H1 (cell line): ENCODE measurements around the gene SCAMP2. TPM values are rescaled to one million over a fixed set of nuclear protein-coding genes. Genes with fewer than 3 reads are reported as not detected.
A peak's percentile ranks its signal among the peaks of the same experiment; 100 is the strongest.

ENCODE experiments used
- CTCF ChIA-PET: fragments of 300-600 bp; sonication (Branson Sonifier 250); formaldehyde crosslinking; loops from one replicate; lab custom pipeline; 2021; ENCODE audit not compliant: partially characterized antibody; lab: Charles Lee
- POLR2A ChIA-PET: fragments of 300-600 bp; sonication (Branson Sonifier 250); formaldehyde crosslinking; loops from one replicate; lab custom pipeline; 2021; ENCODE audit warnings: inconsistent platforms; ENCODE audit not compliant: partially characterized antibody; lab: Charles Lee
- DNase-seq, 2 experiments: peaks; one replicate each; pipeline versions ENCODE4 v3.0.0 to v3.0.0-alpha.2; 2010 to 2022; ENCODE audit warnings: low spot score in 2 of 2, low read depth in 1 of 2, mixed read lengths in 1 of 2
- FAIRE-seq: peaks from 2 replicates; lab custom pipeline; 2011; peaks lifted over from hg19 to GRCh38; lab: Jason Lieb, UNC
- H2AFZ ChIP-seq: 2 replicates; pipeline ENCODE4 v1.8.1; 2012; ENCODE audit warnings: low read length, inconsistent platforms
- H2AK5ac ChIP-seq: 2 replicates; pipeline ENCODE4 v1.6.1; 2013; ENCODE audit warnings: low read depth, low read length
- H2BK120ac ChIP-seq: replicated peaks from 2 replicates; pipeline ENCODE3; 2013; ENCODE audit warnings: low read depth, low read length, inconsistent platforms
- H2BK12ac ChIP-seq: 2 replicates; pipeline ENCODE4 v1.6.1; 2013; ENCODE audit warnings: low read depth, low read length
- H2BK15ac ChIP-seq: 2 replicates; pipeline ENCODE4 v1.6.1; 2013; ENCODE audit warnings: low read length
- H2BK20ac ChIP-seq: 2 replicates; pipeline ENCODE4 v1.6.1; 2013; ENCODE audit warnings: low read length
- H2BK5ac ChIP-seq: 2 replicates; pipeline ENCODE4 v1.6.1; 2013; ENCODE audit warnings: low read depth, low read length
- H3K14ac ChIP-seq: 2 replicates; pipeline ENCODE4 v1.6.1; 2013; ENCODE audit warnings: inconsistent platforms; ENCODE audit not compliant: insufficient read length
- H3K18ac ChIP-seq: 2 replicates; pipeline ENCODE4 v1.6.1; 2013; ENCODE audit warnings: low read length; ENCODE audit errors: extremely low read depth
- H3K23ac ChIP-seq: 2 replicates; pipeline ENCODE4 v1.6.1; 2013; ENCODE audit warnings: inconsistent platforms; ENCODE audit not compliant: insufficient read length
- H3K23me2 ChIP-seq: 2 replicates; pipeline ENCODE4 v1.6.1; 2013; ENCODE audit warnings: low read depth, low read length
- H3K27ac ChIP-seq: 2 replicates; pipeline ENCODE4 v1.6.1; 2011; ENCODE audit warnings: low read depth, low read length, inconsistent platforms
- H3K27me3 ChIP-seq, 4 experiments: replicated peaks in 1 of 4; 1 replicate in 1 of 4; 2 replicates in 3 of 4; pipeline versions ENCODE4 v1.6.1 to v1.8.1; 2011 to 2013; ENCODE audit warnings: low read length in 3 of 4, mild to moderate bottlenecking in 3 of 4, inconsistent platforms in 2 of 4, mixed read lengths in 2 of 4, moderate library complexity in 1 of 4; ENCODE audit not compliant: control insufficient read depth in 3 of 4, insufficient read depth in 3 of 4; ENCODE audit errors: extremely low read depth in 1 of 4
- H3K36me3 ChIP-seq, 4 experiments: 2 replicates each; pipeline versions ENCODE4 v1.6.1 to v1.8.1; 2011 to 2013; ENCODE audit warnings: mild to moderate bottlenecking in 4 of 4, low read length in 3 of 4, moderate library complexity in 2 of 4, control low read depth in 1 of 4, inconsistent platforms in 1 of 4; ENCODE audit not compliant: insufficient read depth in 4 of 4, control insufficient read depth in 2 of 4
- H3K4ac ChIP-seq: replicated peaks from 2 replicates; pipeline ENCODE3; 2013; ENCODE audit warnings: low read length, low read depth, mixed read lengths, inconsistent platforms; ENCODE audit not compliant: insufficient read length
- H3K4me1 ChIP-seq, 4 experiments: replicated peaks in 1 of 4; 1 replicate in 1 of 4; 2 replicates in 3 of 4; pipeline versions ENCODE4 v1.6.1 to v1.8.1; 2011 to 2013; ENCODE audit warnings: low read length in 3 of 4, inconsistent platforms in 2 of 4, mixed read lengths in 1 of 4; ENCODE audit not compliant: insufficient read depth in 4 of 4, control insufficient read depth in 3 of 4
- H3K4me2 ChIP-seq, 2 experiments: 2 replicates each; pipeline versions ENCODE4 v1.6.1 to v1.8.1; 2011 to 2013; ENCODE audit warnings: low read depth in 2 of 2, low read length in 2 of 2, control low read depth in 1 of 2, inconsistent platforms in 1 of 2, mild to moderate bottlenecking in 1 of 2; ENCODE audit not compliant: insufficient read depth in 1 of 2
- H3K4me3 ChIP-seq, 4 experiments: fragments of 200-600, 300-600 bp in 1 of 4; sonication (generic), shearing (Covaris generic), sonication (Bioruptor Twin) in 1 of 4; 2 replicates each; pipeline versions ENCODE4 v1.5.1 to v1.8.1; 2011 to 2016; ENCODE audit warnings: low read length in 4 of 4, low read depth in 3 of 4, control low read depth in 2 of 4, inconsistent platforms in 2 of 4, mild to moderate bottlenecking in 2 of 4, mixed read lengths in 1 of 4, moderate library complexity in 1 of 4; ENCODE audit not compliant: insufficient read depth in 2 of 4; ENCODE audit errors: extremely low read depth in 1 of 4
- H3K56ac ChIP-seq: replicated peaks from 2 replicates; pipeline ENCODE3; 2013; ENCODE audit warnings: low read depth, mild to moderate bottlenecking, mixed read lengths, low read length, inconsistent platforms; ENCODE audit not compliant: insufficient read length
- H3K79me1 ChIP-seq: 2 replicates; pipeline ENCODE4 v1.6.1; 2013; ENCODE audit warnings: low read depth, low read length, control low read depth
- H3K79me2 ChIP-seq, 2 experiments: 2 replicates each; pipeline versions ENCODE4 v1.6.1 to v1.8.1; 2012 to 2013; ENCODE audit warnings: low read length in 2 of 2, mild to moderate bottlenecking in 2 of 2, inconsistent platforms in 1 of 2; ENCODE audit not compliant: insufficient read depth in 2 of 2, control insufficient read depth in 1 of 2
- H3K9ac ChIP-seq, 4 experiments: replicated peaks in 1 of 4; 1 replicate in 1 of 4; 2 replicates in 3 of 4; pipeline versions ENCODE4 v1.6.1 to v1.8.1; 2011 to 2013; ENCODE audit warnings: low read depth in 3 of 4, low read length in 3 of 4, control low read depth in 2 of 4, mild to moderate bottlenecking in 2 of 4, moderate library complexity in 2 of 4, inconsistent platforms in 1 of 4; ENCODE audit errors: extremely low read depth in 1 of 4
- H3K9me3 ChIP-seq, 2 experiments: 2 replicates each; pipeline versions ENCODE4 v1.6.1 to v1.8.1; 2012 to 2013; ENCODE audit warnings: mild to moderate bottlenecking in 2 of 2, moderate library complexity in 2 of 2, control low read depth in 1 of 2, inconsistent platforms in 1 of 2, low read depth in 1 of 2, low read length in 1 of 2, mixed read lengths in 1 of 2; ENCODE audit not compliant: insufficient read depth in 2 of 2
- H4K20me1 ChIP-seq, 2 experiments: replicated peaks in 1 of 2; 2 replicates each; pipeline versions ENCODE3 to v1.8.1; 2011 to 2013; ENCODE audit warnings: inconsistent platforms in 2 of 2, low read length in 2 of 2, mild to moderate bottlenecking in 1 of 2; ENCODE audit not compliant: insufficient read depth in 2 of 2, control insufficient read depth in 1 of 2
- H4K5ac ChIP-seq: 2 replicates; pipeline ENCODE4 v1.6.1; 2013; ENCODE audit warnings: low read length, low read depth, mixed read lengths, inconsistent platforms; ENCODE audit not compliant: insufficient read length
- H4K8ac ChIP-seq: 2 replicates; pipeline ENCODE4 v1.8.0; 2013; ENCODE audit warnings: mild to moderate bottlenecking, moderate library complexity, low read length, inconsistent platforms; ENCODE audit not compliant: insufficient read depth; ENCODE audit errors: extremely low read depth
- H4K91ac ChIP-seq: replicated peaks from 2 replicates; pipeline ENCODE3; 2013; ENCODE audit warnings: low read length, mixed read lengths, inconsistent platforms; ENCODE audit not compliant: insufficient read length
- KDM4A ChIP-seq: IDR thresholded peaks from one replicate; pipeline ENCODE4 v1.7.1; 2012; ENCODE audit warnings: low read depth, mild to moderate bottlenecking, moderate library complexity, low read length, inconsistent platforms; ENCODE audit not compliant: severe bottlenecking
- POLR2AphosphoS5 ChIP-seq: IDR thresholded peaks from 2 replicates; pipeline ENCODE4 v1.6.1; 2011; ENCODE audit warnings: low read depth, low read length
- RBBP5 ChIP-seq: IDR thresholded peaks from 2 replicates; pipeline ENCODE4 v1.7.1; 2012; ENCODE audit warnings: low read depth, mild to moderate bottlenecking, inconsistent platforms, low read length, moderate library complexity, borderline replicate concordance
- RXRA ChIP-seq: IDR thresholded peaks from 2 replicates; pipeline ENCODE4 v1.6.1; 2011; ENCODE audit warnings: low read depth, mild to moderate bottlenecking, low read length, moderate library complexity; ENCODE audit not compliant: insufficient read depth
- SIRT6 ChIP-seq: IDR thresholded peaks from one replicate; pipeline ENCODE4 v1.7.1; 2012; ENCODE audit warnings: low read length, inconsistent platforms
- TCF12 ChIP-seq: IDR thresholded peaks from 2 replicates; pipeline ENCODE4 v1.6.1; 2011; ENCODE audit warnings: low read depth, mild to moderate bottlenecking, low read length
- WGBS, 2 experiments: shearing (Covaris generic) in 1 of 2; methylation state at CpG; one replicate each; pipeline versions ENCODE4 v1.1.6 to v1.1.7; 2013 to 2015; ENCODE audit warnings: low lambda C conversion rate in 2 of 2, mixed read lengths in 2 of 2, inconsistent platforms in 1 of 2, low coverage in 1 of 2, missing lambda C conversion rate in 1 of 2; ENCODE audit not compliant: insufficient replicate concordance in 2 of 2, insufficient coverage in 1 of 2, insufficient read length in 1 of 2; ENCODE audit errors: extremely low coverage in 1 of 2, missing lambda C conversion rate in 1 of 2; 5-methylcytosine and 5-hydroxymethylcytosine counted together
- polyA plus RNA-seq, 7 experiments: library from polyadenylated mRNA; depleted of rRNA in 3 of 7; stranded (reverse) in 5 of 7; unstranded in 2 of 7; fragments of >200 nt in 5 of 7; fragments of 200-250 nt in 2 of 7; gene quantifications; 1 replicate in 5 of 7; 2 replicates in 1 of 7; 4 replicates in 1 of 7; pipeline versions ENCODE4 v1.2.1 to v1.2.3, GENCODE V29; 2011 to 2013; ENCODE audit warnings: missing spikeins in 2 of 7, mixed read lengths in 2 of 7
- total RNA-seq: library from RNA; stranded (reverse); fragmentation: NEBNext Ultra II Directional; extraction: Animal tissue kit (Norgen Biotek cat#: 25700); gene quantifications from 2 replicates; pipeline ENCODE4 v1.2.1, GENCODE V29; 2021

Gene SCAMP2
- total and polyA plus RNA-seq, 2 of the 8 experiments (the other 6 are each of a cell fraction or from before 2014, with no cell fraction given) = 41.7 to 131 TPM

- Histone ChIP-seq H3K4me2 (peak overlapping the region; percentile 90), H3K23me2 (peaks cover 9% of the 10 kb centered on the region), H2AK5ac (no peak overlapping the region), H4K20me1 (no peaks in the 10 kb centered on the region), H4K5ac (no peak overlapping the region), H3K9ac (peak overlapping the region in 3 of 4 experiments; percentile 89 to 97 (median 95); a peak in 6 of 7 replicates), H2BK120ac (no peak overlapping the region), H2AFZ (no peak overlapping the region), H3K56ac (no peak overlapping the region), H3K4me3 (peak overlapping the region; percentile 80 to 96 (median 88)), H3K79me1 (no peaks in the 10 kb centered on the region), H3K36me3 (peaks cover 5 to 18% (median 14%) of the 10 kb centered on the region in 4 experiments; a peak in 5 of 8 replicates), H2BK12ac (no peak overlapping the region), H3K4ac (no peak overlapping the region), H4K8ac (0 out of 2 replicates have a peak overlapping the region, but pooled peaks have one; percentile 89), H2BK15ac (no peak overlapping the region), H2BK20ac (no peak overlapping the region), H2BK5ac (no peak overlapping the region), H3K27ac (no peak overlapping the region), H3K27me3 (no peaks in the 10 kb centered on the region), H3K18ac (no peak overlapping the region), H3K79me2 (no peaks in the 10 kb centered on the region), H3K4me1 (peaks cover 0 to 4% (median 2%) of the 10 kb centered on the region in 4 experiments; a peak in 4 of 7 replicates), H3K14ac (no peak overlapping the region), H3K9me3 (no peaks in the 10 kb centered on the region), H4K91ac (no peak overlapping the region), H3K23ac (no peak overlapping the region)
- 10% methylated on average over 1 of the region's 1 CpG; no CpG with 5 or more reads in 1 of the 2 experiments for WGBS, 2 experiments
- CTCF ChIA-PET = interaction anchor here (0.9 to 6.2 kb wide), 2 partner anchors 11 to 17 kb away, joined by 3 to 54 read pairs; partner anchors contain the start of gene SCAMP2
- FAIRE-seq (no peak), DNase-seq (no peak)
- TF ChIP-seq POLR2AphosphoS5 = no peak
- TF ChIP-seq SIRT6 = no peak
- no peak for TF ChIP-seq RXRA
- no peak for TF ChIP-seq TCF12
- TF ChIP-seq KDM4A = no peak
- no peak for TF ChIP-seq RBBP5
- POLR2A ChIA-PET = interaction anchor here (0.9 to 7.0 kb wide), 8 partner anchors 12 to 91 kb away, joined by 3 to 116 read pairs (median 4); partner anchors contain the start of genes FAM219B and SCAMP2
Measured at GRCh38 chr15:74890665-74890960, 17.4 kb upstream of the SCAMP2 start.
